CD4-positive, alpha-beta T cell treated with Interleukin-15 for 4 hours (primary cell): ENCODE results near the gene FSTL4.
"Not testable (repeated sequence)": the region's sequence is repeated elsewhere in the genome, so short reads cannot be mapped to it uniquely, and the experiment has no call there.

ENCODE experiments used
- DNase-seq: peaks from one replicate; pipeline ENCODE4 v3.0.0-alpha.2; 2020; ENCODE audit warnings: low spot score

FSTL4 gene

DNA sequence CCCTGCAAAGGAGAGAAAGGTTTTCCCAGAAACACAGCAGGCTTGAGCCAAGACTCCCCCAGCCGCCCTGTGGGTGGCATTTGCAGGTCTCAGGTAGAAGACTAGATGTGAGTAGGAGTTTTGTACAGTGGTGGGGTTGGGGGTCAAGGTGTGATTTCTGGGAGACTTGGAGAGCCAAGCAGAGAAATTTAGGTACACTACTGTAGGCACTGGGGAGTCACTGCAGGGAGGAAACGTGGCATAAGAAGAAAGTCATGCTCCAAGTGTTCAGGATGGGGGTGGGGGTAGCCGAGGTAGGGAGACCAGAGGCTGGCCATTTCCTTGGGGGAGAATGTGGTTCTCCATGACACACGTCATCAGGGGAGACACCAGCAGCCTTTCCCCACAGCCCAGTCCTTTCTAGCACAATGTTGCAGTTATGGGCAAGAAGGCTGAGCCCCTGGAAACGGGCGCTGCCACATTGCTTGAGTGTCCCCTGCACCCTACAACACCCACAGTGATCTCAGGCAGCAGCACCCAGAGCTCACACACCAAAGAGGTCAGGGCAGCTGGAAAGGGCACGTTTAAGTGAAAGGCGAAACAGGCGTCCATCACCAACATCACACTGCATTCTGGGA, 210.5 kb downstream of the FSTL4 start:
- no peak for DNase-seq

GRCh38 chr5:133400831-133401351, 211.4 kb downstream of the FSTL4 start:
- DNase-seq = no peak

- DNase-seq = no peak
These were observed 212.2 kb downstream of the FSTL4 start for GRCh38 chr5:133400120-133400519.

- no peak for DNase-seq
These were observed 213.0 kb downstream of the FSTL4 start for GRCh38 chr5:133399247-133399891.

DNA sequence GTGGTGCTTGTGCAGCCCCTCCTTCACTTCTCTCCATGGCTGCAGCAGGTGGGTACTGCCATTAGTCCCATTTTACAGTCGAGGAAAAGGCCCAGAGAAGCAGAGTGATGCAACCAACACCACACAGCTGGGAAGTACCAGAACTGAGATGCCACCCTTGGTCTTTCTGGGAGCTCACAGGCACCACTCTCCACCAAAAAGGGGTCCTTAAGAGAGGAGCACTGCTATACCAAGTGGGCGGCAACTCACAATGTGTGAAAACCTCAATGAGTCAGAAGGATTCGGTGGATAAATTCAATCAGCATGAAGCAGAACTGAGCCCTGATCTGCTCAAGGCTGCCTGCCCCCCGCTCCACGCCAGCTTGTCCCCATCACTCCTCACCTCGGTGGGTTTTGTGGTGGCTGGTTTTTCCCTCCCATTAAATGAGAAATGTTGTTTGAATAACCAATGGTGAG, 213.7 kb downstream of the FSTL4 start:
- DNase-seq = no peak

DNA sequence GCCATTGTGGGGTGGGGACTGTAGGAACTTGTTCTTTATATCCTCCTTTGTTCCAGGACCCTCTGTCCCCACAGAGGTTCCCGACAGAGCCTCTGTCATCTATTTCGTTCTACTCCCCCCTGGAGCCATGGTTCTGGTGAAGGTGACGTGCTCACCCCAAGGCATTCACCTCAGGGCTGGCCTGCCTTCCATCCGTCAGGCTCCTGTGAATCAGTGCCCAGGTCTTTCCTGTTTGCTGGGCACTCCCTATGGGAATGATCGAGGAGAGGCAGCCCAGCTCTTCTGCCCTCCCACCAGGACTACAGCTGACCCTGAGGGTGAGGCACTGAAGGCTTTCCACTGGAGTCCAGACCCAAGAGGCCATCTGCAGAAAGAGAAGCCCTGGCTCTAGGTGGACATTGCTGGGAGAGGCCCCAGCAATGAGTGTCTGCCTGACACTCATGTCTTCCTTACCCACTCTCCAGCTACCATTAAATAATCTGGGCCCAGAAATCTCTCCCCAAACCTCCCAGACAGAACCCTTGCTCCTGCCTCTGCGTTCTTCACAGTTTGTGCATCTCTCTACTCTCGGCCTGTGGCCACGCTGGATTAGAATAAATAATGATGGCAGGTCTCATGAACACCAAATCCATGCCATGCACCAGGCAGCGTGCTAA, 214.2 kb downstream of the FSTL4 start:
- no peak for DNase-seq

- no peak for DNase-seq
These were observed 215.0 kb downstream of the FSTL4 start for GRCh38 chr5:133397348-133397747.

DNA sequence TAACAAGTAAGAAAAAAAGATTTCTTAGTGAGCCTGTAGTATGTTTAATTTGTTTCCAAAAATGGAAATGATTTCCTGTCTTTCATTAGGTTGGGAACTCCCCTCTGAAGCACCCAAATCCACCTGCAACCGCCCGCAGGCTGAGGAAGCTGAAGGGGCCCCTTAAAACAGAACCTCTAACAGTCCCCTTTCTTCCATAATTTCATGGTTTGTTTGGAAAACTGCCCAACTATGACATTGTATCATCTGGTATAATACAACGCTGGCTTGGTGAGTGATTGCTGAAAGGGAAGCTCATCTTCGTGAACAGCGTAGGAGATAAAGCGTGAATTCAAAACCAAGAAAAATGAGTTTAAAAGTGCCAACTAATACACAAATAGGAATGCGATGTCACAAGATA, 215.5 kb downstream of the FSTL4 start:
- no peak for DNase-seq

DNA sequence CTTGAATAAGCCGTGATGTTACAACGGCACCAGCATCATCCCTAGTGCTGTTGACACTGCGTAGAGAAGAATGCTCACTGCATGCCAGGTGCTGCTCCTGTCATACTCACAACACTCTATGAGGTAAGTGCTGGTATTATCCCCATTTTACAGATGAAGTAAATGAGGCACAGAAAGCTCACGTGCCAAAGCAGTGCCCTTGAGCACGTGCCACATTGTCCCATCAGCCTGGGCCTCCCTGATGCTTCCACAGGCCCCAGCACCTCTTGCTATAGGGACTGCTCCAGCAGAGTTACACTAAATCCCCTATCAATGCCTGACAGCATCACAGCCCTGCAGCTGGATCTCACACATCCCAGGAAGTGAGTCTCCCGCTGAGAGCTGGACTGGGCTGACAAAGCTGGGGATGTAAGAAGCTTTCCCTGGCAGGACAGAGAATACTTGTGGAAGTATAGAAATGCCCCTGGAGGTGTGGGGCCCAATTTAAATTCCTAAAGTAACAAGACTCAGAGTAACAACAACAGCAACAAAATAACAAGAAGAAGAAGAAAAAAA, 216.1 kb downstream of the FSTL4 start:
- no peak for DNase-seq

DNA sequence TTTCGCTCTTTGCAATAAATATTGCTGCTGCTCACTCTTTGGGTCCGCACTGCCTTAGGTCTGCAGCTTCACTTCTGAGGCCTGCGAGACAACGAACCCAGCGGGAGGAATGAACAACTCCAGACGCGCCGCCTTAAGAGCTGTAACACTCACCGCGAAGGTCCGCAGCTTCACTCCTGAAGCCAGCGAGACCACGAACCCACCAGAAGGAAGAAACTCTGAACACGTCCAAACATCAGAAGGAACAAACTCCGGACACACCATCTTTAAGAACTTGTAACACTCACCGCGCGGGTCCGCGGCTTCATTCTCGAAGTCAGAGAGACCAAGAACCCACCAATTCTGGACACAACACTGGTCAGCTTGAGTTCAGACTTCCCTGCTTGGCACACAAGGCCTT, 217.1 kb downstream of the FSTL4 start:
- not testable (repeated sequence) for DNase-seq

- DNase-seq = not testable (repeated sequence)
These were observed 217.9 kb downstream of the FSTL4 start for GRCh38 chr5:133394477-133394817.

- no peak for DNase-seq
These were observed 218.4 kb downstream of the FSTL4 start for GRCh38 chr5:133393776-133394476.

- DNase-seq = no peak
These were observed 219.9 kb downstream of the FSTL4 start for GRCh38 chr5:133392448-133392847.

GRCh38 chr5:133391354-133392136, 220.8 kb downstream of the FSTL4 start:
- no peak for DNase-seq

DNA sequence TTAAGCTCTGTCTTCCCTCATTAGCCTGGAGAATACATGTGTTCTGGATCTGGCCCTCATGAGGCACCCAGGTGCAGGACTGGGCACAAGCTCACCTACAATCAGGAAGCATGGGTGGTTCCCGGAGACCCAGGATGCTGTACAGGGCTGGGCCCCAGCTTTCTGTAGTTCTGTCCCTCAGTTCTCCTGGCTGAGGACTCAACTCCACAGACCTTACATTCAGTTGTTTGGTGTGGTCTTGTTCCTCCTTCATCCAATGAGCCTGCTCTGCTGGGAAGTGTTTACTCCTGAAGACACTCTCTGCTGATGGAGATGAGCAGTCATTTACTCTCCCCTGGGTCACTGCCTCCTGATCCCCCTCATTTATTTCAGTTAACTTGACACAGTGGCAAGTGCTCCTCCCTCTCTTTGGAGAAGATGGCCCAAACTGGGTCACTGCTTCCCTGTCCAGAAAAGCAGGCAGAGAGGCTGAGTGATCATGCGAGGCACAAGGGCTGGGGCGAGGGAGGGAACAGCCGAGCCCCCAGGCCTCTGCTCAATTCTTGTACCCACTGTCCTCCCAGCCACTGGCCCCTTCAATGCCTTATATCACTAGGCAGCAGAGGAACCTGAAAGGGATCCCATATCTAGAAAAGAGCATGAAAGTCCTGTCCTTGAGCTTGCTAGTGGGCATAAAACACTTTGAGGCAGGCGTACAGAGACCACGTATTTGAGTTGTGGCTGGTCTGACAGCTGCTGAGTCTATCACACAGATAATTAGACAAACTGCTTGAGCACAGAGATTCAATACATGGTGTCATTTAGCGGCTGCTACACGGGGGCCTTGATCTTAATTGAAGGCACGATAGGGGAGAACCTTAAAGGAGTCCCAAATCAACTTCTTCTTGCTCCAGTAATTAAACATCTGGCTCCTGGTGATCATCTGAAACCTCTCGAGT, 221.7 kb downstream of the FSTL4 start:
- DNase-seq = no peak

DNA sequence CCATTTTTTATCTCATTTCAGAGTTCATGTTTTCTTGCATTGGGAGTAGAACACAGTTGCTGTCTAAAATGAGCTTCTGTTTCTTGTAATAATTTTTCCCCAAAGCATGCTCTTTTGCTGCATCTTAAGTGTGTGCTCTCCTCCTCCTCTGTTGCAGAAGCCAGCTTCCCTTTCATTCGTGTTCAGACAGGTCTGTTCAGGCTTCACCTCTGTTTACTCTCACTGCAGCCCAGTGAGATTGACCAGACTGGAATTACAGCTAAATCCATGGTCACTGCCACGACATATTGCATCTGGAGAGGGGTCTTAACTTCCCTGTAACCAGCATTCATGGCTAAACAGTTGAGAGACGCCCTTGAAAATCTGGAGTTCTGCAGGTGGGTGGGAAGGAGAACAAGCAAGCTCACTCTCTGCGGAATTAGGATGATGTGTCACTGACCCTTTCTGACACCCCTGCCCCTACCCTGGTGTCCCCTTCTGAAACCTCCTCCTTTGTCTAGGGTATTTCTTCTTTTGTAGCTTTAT, 223.2 kb downstream of the FSTL4 start:
- no peak for DNase-seq

DNA sequence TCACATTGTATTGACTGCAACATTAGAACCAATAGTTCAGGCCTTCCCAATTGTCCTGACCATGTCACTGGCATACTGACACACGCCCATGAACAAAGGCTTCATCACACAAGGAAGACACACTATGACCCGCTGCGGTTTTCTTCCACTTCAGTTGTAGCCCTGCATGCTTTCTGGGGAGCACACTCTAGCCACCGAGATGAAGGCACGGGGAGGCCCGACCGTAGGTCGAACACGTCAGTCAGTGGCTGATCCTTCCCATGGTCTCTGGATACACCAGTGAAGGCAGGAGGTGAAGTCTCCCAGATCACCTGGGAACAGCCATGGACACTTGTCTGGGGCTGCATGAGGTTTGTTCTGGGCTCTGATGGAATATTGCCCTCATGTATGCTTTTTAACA, 224.7 kb downstream of the FSTL4 start:
- DNase-seq = no peak

DNA sequence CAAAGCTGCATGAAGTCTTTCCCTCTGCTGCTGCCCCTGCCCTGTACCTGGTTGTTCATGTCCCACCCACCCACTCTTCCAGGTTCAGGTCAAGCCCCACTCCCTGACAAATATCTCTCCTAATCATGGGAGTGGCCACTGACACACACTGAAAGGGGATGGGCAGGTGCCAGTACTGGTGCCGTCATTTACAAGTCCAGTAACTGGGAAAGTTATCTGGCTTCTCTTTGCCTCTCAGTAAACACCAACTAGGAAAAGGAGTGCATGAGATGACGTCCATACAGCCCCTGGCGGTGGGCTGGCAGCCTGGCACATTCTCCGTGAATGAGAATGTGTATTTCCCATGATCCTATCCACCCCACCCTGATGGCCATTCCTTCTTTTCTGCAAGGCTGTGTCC, 225.2 kb downstream of the FSTL4 start:
- DNase-seq = no peak

DNA sequence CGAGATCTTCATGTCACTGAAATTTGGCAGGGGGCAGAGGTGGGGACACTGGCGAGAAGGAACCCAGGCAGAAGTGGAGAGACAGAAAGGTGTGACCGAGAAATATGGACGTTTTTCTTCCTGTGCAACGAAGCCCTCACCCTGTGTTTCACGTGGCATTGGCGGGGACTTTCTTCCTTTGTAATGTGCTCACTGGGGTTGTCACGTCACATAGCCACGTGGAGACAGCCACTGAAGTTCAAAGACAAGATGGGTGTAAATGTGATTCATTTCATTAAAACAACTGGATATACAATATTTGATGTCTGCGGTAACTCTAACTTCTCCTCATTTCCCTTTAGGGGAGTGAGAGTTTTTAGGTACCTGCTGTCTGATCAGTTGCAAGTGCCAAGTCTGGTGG, 225.7 kb downstream of the FSTL4 start:
- DNase-seq = no peak

DNA sequence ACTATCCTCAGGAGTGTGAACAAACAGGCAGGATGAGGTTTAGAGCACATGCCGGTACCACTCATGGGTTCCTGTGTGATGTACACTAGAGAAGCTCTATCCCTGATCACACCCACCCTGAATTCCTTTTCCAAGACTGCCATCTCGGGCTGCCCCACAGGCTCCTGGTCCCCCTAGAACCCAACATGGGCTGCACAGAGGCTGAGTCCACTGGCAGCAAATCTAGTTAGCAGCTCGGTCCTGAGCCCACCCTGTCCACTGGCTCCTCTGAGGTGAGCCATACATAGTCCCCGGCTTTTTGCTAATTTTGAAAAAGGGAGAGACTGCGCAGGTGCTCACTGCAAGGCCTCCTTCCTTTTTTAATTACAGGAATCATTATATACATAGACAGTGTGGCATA, 227.0 kb downstream of the FSTL4 start:
- DNase-seq = no peak
